H9 (cell line): ENCODE results near the gene CTIF. TPM values are rescaled to one million over a fixed set of nuclear protein-coding genes. Genes with fewer than 3 reads are reported as not detected.

ENCODE experiments used
- DNase-seq: peaks from one replicate; pipeline ENCODE4 v3.0.0-alpha.2; 2017
- H2AFZ ChIP-seq: one replicate; pipeline ENCODE4 v1.6.1; 2013; ENCODE audit warnings: mild to moderate bottlenecking, low read length, control low read depth, moderate library complexity
- H2AK5ac ChIP-seq: 2 replicates; pipeline ENCODE4 v1.6.1; 2013; ENCODE audit warnings: low read length, control low read depth, mixed read lengths; ENCODE audit not compliant: insufficient read length
- H2BK120ac ChIP-seq: one replicate; pipeline ENCODE4 v1.6.1; 2013; ENCODE audit warnings: low read depth, mild to moderate bottlenecking, low read length, control low read depth, inconsistent platforms; ENCODE audit not compliant: poor library complexity, severe bottlenecking
- H2BK12ac ChIP-seq: 2 replicates; pipeline ENCODE4 v1.6.1; 2013; ENCODE audit warnings: low read length, control low read depth, mixed read lengths, low read depth; ENCODE audit not compliant: insufficient read length
- H2BK15ac ChIP-seq: 2 replicates; pipeline ENCODE4 v1.6.1; 2013; ENCODE audit warnings: low read depth, low read length, control low read depth
- H2BK20ac ChIP-seq: one replicate; pipeline ENCODE4 v1.6.1; 2013; ENCODE audit warnings: low read depth, mild to moderate bottlenecking, low read length, control low read depth, inconsistent platforms; ENCODE audit not compliant: poor library complexity, severe bottlenecking
- H2BK5ac ChIP-seq: 2 replicates; pipeline ENCODE4 v1.6.1; 2013; ENCODE audit warnings: low read length, control low read depth, mixed read lengths; ENCODE audit not compliant: insufficient read length
- H3K14ac ChIP-seq: 2 replicates; pipeline ENCODE4 v1.6.1; 2013; ENCODE audit warnings: low read length, control low read depth; ENCODE audit not compliant: insufficient read depth
- H3K18ac ChIP-seq: 2 replicates; pipeline ENCODE4 v1.6.1; 2013; ENCODE audit warnings: low read depth, mild to moderate bottlenecking, mixed read lengths, low read length, control low read depth; ENCODE audit not compliant: insufficient read length
- H3K23ac ChIP-seq: 2 replicates; pipeline ENCODE4 v1.6.1; 2013; ENCODE audit warnings: low read length, control low read depth, mixed read lengths, low read depth; ENCODE audit not compliant: insufficient read length
- H3K23me2 ChIP-seq: 2 replicates; pipeline ENCODE4 v1.6.1; 2013; ENCODE audit warnings: low read depth, mild to moderate bottlenecking, mixed read lengths, low read length, control low read depth; ENCODE audit not compliant: insufficient read length, poor library complexity, severe bottlenecking
- H3K27ac ChIP-seq: 2 replicates; pipeline ENCODE4 v1.5.1; 2013; ENCODE audit warnings: low read length, control low read depth, mixed read lengths, low read depth; ENCODE audit not compliant: insufficient read length
- H3K27me3 ChIP-seq: 2 replicates; pipeline ENCODE4 v1.6.1; 2013; ENCODE audit warnings: low read length, control low read depth, inconsistent platforms; ENCODE audit not compliant: insufficient read depth
- H3K4ac ChIP-seq: 2 replicates; pipeline ENCODE4 v1.6.1; 2013; ENCODE audit warnings: low read depth, mild to moderate bottlenecking, control low read depth, inconsistent platforms, low read length, moderate library complexity
- H3K4me1 ChIP-seq: 2 replicates; pipeline ENCODE4 v1.6.1; 2013; ENCODE audit warnings: low read length, control low read depth, inconsistent platforms; ENCODE audit not compliant: insufficient read depth
- H3K4me2 ChIP-seq: 2 replicates; pipeline ENCODE4 v1.6.1; 2013; ENCODE audit warnings: low read length, control low read depth, mixed read lengths; ENCODE audit not compliant: insufficient read length, insufficient read depth
- H3K56ac ChIP-seq: 2 replicates; pipeline ENCODE4 v1.6.1; 2013; ENCODE audit warnings: low read depth, mild to moderate bottlenecking, mixed read lengths, low read length, control low read depth; ENCODE audit not compliant: insufficient read length
- H3K79me1 ChIP-seq: 2 replicates; pipeline ENCODE4 v1.6.1; 2013; ENCODE audit warnings: low read depth, mild to moderate bottlenecking, moderate library complexity, low read length, control low read depth, inconsistent platforms; ENCODE audit not compliant: insufficient read depth, poor library complexity, severe bottlenecking
- H3K79me2 ChIP-seq: 2 replicates; pipeline ENCODE4 v1.6.1; 2013; ENCODE audit warnings: low read length, control low read depth, inconsistent platforms; ENCODE audit not compliant: insufficient read depth
- H3K9ac ChIP-seq: 2 replicates; pipeline ENCODE4 v1.6.1; 2013; ENCODE audit warnings: low read length, control low read depth, mixed read lengths; ENCODE audit not compliant: insufficient read length; ENCODE audit errors: extremely low read depth
- H3K9me3 ChIP-seq: one replicate; pipeline ENCODE4 v1.6.1; 2013; ENCODE audit warnings: low read depth, low read length, inconsistent platforms; ENCODE audit not compliant: control insufficient read depth
- H3T11ph ChIP-seq: one replicate; pipeline ENCODE4 v1.6.1; 2013; ENCODE audit warnings: mild to moderate bottlenecking, low read length, control low read depth, inconsistent platforms
- H4K20me1 ChIP-seq: one replicate; pipeline ENCODE4 v1.6.1; 2013; ENCODE audit not compliant: control insufficient read depth, insufficient read length, insufficient read depth
- H4K5ac ChIP-seq: 2 replicates; pipeline ENCODE4 v1.6.1; 2013; ENCODE audit warnings: low read depth, mild to moderate bottlenecking, mixed read lengths, low read length, control low read depth; ENCODE audit not compliant: insufficient read length
- H4K8ac ChIP-seq: replicated peaks from 2 replicates; pipeline ENCODE4 v1.6.1; 2013; ENCODE audit warnings: low read length, control low read depth, mixed read lengths, low read depth; ENCODE audit not compliant: insufficient read length
- H4K91ac ChIP-seq: 2 replicates; pipeline ENCODE4 v1.6.1; 2013; ENCODE audit warnings: low read depth, mild to moderate bottlenecking, moderate library complexity, mixed read lengths, low read length, control low read depth; ENCODE audit not compliant: insufficient read length
- H3K27ac Mint-ChIP-seq, 3 experiments: 2 replicates in 2 of 3; 3 replicates in 1 of 3; pipeline ENCODE4 v1.8.0; 2020 to 2021; ENCODE audit warnings: mixed read lengths in 3 of 3, mild to moderate bottlenecking in 1 of 3, moderate library complexity in 1 of 3
- H3K27me3 Mint-ChIP-seq: 2 replicates; pipeline ENCODE4 v1.8.0; 2021; ENCODE audit warnings: low read depth, mild to moderate bottlenecking, moderate library complexity, mixed read lengths
- H3K36me3 Mint-ChIP-seq, 3 experiments: 2 replicates in 2 of 3; 3 replicates in 1 of 3; pipeline ENCODE4 v1.8.0; 2020 to 2021; ENCODE audit warnings: low read depth in 3 of 3, mixed read lengths in 3 of 3; ENCODE audit not compliant: insufficient read depth in 1 of 3
- H3K4me1 Mint-ChIP-seq, 2 experiments: 2 replicates each; pipeline ENCODE4 v1.8.0; 2020; ENCODE audit warnings: mixed read lengths in 2 of 2
- H3K4me3 Mint-ChIP-seq, 2 experiments: 2 replicates in 1 of 2; 3 replicates in 1 of 2; pipeline ENCODE4 v1.8.0; 2020 to 2021; ENCODE audit warnings: mild to moderate bottlenecking in 2 of 2, mixed read lengths in 2 of 2, moderate library complexity in 1 of 2
- H3K9me3 Mint-ChIP-seq, 2 experiments: 2 replicates in 1 of 2; 3 replicates in 1 of 2; pipeline ENCODE4 v1.8.0; 2020; ENCODE audit warnings: mild to moderate bottlenecking in 2 of 2, mixed read lengths in 2 of 2, moderate library complexity in 1 of 2
- WGBS: extraction: QIAGEN DNeasy Blood & Tissue Kit; methylation state at CpG from one replicate; pipeline ENCODE4 v1.1.7; 2013; ENCODE audit warnings: missing lambda C conversion rate, low lambda C conversion rate, mixed read lengths; ENCODE audit not compliant: insufficient read length; ENCODE audit errors: extremely low coverage; 5-methylcytosine and 5-hydroxymethylcytosine counted together
- total RNA-seq: library from RNA; stranded (reverse); gene quantifications from 2 replicates; pipeline ENCODE4 v1.2.1, GENCODE V29; 2021
- TF ChIP-seq, protein P1 (sequence below): fragments of 200-600 bp; sonication (generic); conservative IDR thresholded peaks from 3 replicates; pipeline ENCODE4 v1.8.0; 2021; ENCODE audit warnings: antibody characterized with exemption, mild to moderate bottlenecking

Gene CTIF
- total RNA-seq, 1 experiment from 2014 or later = 15.8 TPM

GRCh38 chr18:48832938-48833700 lies 294.3 kb downstream of the CTIF start:
- Histone ChIP-seq H4K91ac (no peak overlapping the region), H2AFZ (no peak overlapping the region), H3K27ac (no peak overlapping the region), H4K5ac (no peak overlapping the region), H3K4ac (no peak overlapping the region), H3K23ac (no peak overlapping the region), H4K8ac (no peak overlapping the region), H2BK20ac (no peak overlapping the region), H3K56ac (no peak overlapping the region), H2BK12ac (no peak overlapping the region), H3K79me1 (no peaks in the 10 kb centered on the region), H3K9ac (no peak overlapping the region), H3K9me3 (no peaks in the 10 kb centered on the region), H2BK120ac (no peak overlapping the region), H3K18ac (no peak overlapping the region), H2BK5ac (no peak overlapping the region), H3K27me3 (no peaks in the 10 kb centered on the region), H4K20me1 (no peaks in the 10 kb centered on the region), H3K4me2 (no peak overlapping the region), H2AK5ac (no peak overlapping the region), H3T11ph (no peak overlapping the region), H3K14ac (peak overlapping the region; percentile 16; the same call in 1 of the 2 replicates), H3K79me2 (no peaks in the 10 kb centered on the region), H2BK15ac (no peak overlapping the region), H3K4me1 (peaks cover 6% of the 10 kb centered on the region), H3K23me2 (no peaks in the 10 kb centered on the region)
- H3K4me1 Mint-ChIP-seq = peaks cover 56 to 64% of the 10 kb centered on the region in 2 experiments
- no peaks in the 10 kb centered on the region for H3K9me3 Mint-ChIP-seq
- no peak overlapping the region; a peak in 1 of 5 replicates for H3K4me3 Mint-ChIP-seq
- peak overlapping the region in 2 of 3 experiments; percentile 38 to 64; a peak in 3 of 7 replicates for H3K27ac Mint-ChIP-seq
- peak; percentile 31 for DNase-seq
- no peaks in the 10 kb centered on the region; the same call in 1 of the 2 replicates for H3K27me3 Mint-ChIP-seq
- WGBS = no CpG with 5 or more reads among the region's 16 CpGs
- no peaks in the 10 kb centered on the region for H3K36me3 Mint-ChIP-seq
- TF ChIP-seq, protein P1, sequence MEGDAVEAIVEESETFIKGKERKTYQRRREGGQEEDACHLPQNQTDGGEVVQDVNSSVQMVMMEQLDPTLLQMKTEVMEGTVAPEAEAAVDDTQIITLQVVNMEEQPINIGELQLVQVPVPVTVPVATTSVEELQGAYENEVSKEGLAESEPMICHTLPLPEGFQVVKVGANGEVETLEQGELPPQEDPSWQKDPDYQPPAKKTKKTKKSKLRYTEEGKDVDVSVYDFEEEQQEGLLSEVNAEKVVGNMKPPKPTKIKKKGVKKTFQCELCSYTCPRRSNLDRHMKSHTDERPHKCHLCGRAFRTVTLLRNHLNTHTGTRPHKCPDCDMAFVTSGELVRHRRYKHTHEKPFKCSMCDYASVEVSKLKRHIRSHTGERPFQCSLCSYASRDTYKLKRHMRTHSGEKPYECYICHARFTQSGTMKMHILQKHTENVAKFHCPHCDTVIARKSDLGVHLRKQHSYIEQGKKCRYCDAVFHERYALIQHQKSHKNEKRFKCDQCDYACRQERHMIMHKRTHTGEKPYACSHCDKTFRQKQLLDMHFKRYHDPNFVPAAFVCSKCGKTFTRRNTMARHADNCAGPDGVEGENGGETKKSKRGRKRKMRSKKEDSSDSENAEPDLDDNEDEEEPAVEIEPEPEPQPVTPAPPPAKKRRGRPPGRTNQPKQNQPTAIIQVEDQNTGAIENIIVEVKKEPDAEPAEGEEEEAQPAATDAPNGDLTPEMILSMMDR = no peak
